Endodermal cell (in vitro differentiated cells): ENCODE results near the gene CDX2. TPM values are rescaled to one million over a fixed set of nuclear protein-coding genes. Genes with fewer than 3 reads are reported as not detected.

Source experiments
- DNase-seq: peaks from one replicate; pipeline ENCODE4 v3.0.0-alpha.2; 2017
- H3K27ac ChIP-seq: 2 replicates; pipeline ENCODE4 v1.5.1; 2013; ENCODE audit warnings: mild to moderate bottlenecking, low read depth, low read length, moderate library complexity
- H3K27me3 ChIP-seq: 2 replicates; pipeline ENCODE4 v1.6.1; 2013; ENCODE audit warnings: mild to moderate bottlenecking, low read length, moderate library complexity; ENCODE audit not compliant: insufficient read depth, control insufficient read depth, poor library complexity, severe bottlenecking
- H3K36me3 ChIP-seq: 2 replicates; pipeline ENCODE4 v1.7.0; 2013; ENCODE audit warnings: mild to moderate bottlenecking, low read length, moderate library complexity; ENCODE audit not compliant: control insufficient read depth, insufficient read depth
- H3K4me1 ChIP-seq: one replicate; pipeline ENCODE4 v1.7.0; 2013; ENCODE audit warnings: low read length; ENCODE audit not compliant: control insufficient read depth, insufficient read depth
- H3K4me3 ChIP-seq: 2 replicates; pipeline ENCODE4 v1.5.1; 2013; ENCODE audit warnings: mild to moderate bottlenecking, low read length, moderate library complexity
- H3K9ac ChIP-seq: 2 replicates; pipeline ENCODE4 v1.6.1; 2013; ENCODE audit warnings: mild to moderate bottlenecking, low read length, moderate library complexity; ENCODE audit not compliant: poor library complexity, severe bottlenecking; ENCODE audit errors: extremely low read depth
- H3K9me3 ChIP-seq: 2 replicates; pipeline ENCODE4 v1.6.1; 2013; ENCODE audit warnings: mild to moderate bottlenecking, low read length, moderate library complexity; ENCODE audit not compliant: control insufficient read depth
- H3K27ac Mint-ChIP-seq: 2 replicates; pipeline ENCODE4 v1.8.0; 2020; ENCODE audit warnings: mixed read lengths
- H3K27me3 Mint-ChIP-seq: 2 replicates; pipeline ENCODE4 v1.8.0; 2021; ENCODE audit warnings: mild to moderate bottlenecking, mixed read lengths; ENCODE audit not compliant: insufficient read depth
- H3K36me3 Mint-ChIP-seq: 2 replicates; pipeline ENCODE4 v1.8.0; 2020; ENCODE audit warnings: low read depth, mixed read lengths
- H3K4me1 Mint-ChIP-seq: 2 replicates; pipeline ENCODE4 v1.8.0; 2020; ENCODE audit warnings: mixed read lengths
- H3K4me3 Mint-ChIP-seq: 2 replicates; pipeline ENCODE4 v1.8.0; 2020; ENCODE audit warnings: mild to moderate bottlenecking, moderate library complexity, mixed read lengths
- H3K9me3 Mint-ChIP-seq: 2 replicates; pipeline ENCODE4 v1.8.0; 2020; ENCODE audit warnings: mild to moderate bottlenecking, mixed read lengths
- WGBS, 2 experiments: methylation state at CpG; one replicate each; pipeline versions ENCODE4 v1.1.5 to v1.1.7; 2013; ENCODE audit warnings: missing lambda C conversion rate in 2 of 2, mixed read lengths in 1 of 2; ENCODE audit not compliant: insufficient coverage in 1 of 2, insufficient read length in 1 of 2; 5-methylcytosine and 5-hydroxymethylcytosine counted together
- total RNA-seq, 2 donors: library from RNA; stranded (reverse); fragmentation: NEBNext Ultra II Directional in 1 of 2; extraction: Animal tissue kit (Norgen Biotek cat#: 25700) in 1 of 2; gene quantifications; 2 replicates in 1 of 2; 3 replicates in 1 of 2; pipeline ENCODE4 v1.2.1, GENCODE V29; 2021
- TF ChIP-seq, protein P1 (sequence below): fragments of 200-600 bp; sonication (generic); conservative IDR thresholded peaks from 2 replicates; pipeline ENCODE4 v1.5.0; 2021; ENCODE audit warnings: antibody characterized with exemption, mild to moderate bottlenecking

CDX2 gene
- total RNA-seq, 2 donors from 2014 or later = not detected

DNA sequence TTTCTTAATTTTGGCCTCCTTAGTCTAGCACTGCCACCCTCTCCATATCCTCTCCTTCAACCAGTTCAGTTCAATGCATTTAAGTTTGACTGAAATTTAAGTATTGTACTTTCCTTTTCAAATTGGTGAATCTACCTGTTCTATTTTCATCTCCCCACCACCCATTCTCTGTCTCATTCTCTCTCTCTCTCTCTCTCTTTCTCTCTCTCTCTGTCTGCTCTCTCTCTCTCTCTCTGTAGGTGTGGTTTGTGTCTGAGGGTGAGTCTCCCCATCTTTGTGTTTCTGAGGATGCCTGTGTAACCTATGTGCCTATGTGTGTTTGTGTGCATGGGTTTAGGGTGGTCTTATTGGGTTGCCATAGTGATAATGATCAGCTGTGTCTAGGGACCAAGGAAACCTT lies 39.2 kb downstream of the CDX2 start:
- no peak overlapping the region for H3K27ac Mint-ChIP-seq
- Histone ChIP-seq H3K36me3 (no peaks in the 10 kb centered on the region), H3K9me3 (peaks cover 7% of the 10 kb centered on the region), H3K27ac (no peak overlapping the region), H3K9ac (no peak overlapping the region), H3K4me1 (no peaks in the 10 kb centered on the region), H3K4me3 (no peak overlapping the region), H3K27me3 (peaks cover 94% of the 10 kb centered on the region)
- H3K27me3 Mint-ChIP-seq = peaks cover 90% of the 10 kb centered on the region
- DNase-seq = no peak
- peaks cover 4% of the 10 kb centered on the region for H3K4me1 Mint-ChIP-seq
- no peak overlapping the region for H3K4me3 Mint-ChIP-seq
- TF ChIP-seq, protein P1, sequence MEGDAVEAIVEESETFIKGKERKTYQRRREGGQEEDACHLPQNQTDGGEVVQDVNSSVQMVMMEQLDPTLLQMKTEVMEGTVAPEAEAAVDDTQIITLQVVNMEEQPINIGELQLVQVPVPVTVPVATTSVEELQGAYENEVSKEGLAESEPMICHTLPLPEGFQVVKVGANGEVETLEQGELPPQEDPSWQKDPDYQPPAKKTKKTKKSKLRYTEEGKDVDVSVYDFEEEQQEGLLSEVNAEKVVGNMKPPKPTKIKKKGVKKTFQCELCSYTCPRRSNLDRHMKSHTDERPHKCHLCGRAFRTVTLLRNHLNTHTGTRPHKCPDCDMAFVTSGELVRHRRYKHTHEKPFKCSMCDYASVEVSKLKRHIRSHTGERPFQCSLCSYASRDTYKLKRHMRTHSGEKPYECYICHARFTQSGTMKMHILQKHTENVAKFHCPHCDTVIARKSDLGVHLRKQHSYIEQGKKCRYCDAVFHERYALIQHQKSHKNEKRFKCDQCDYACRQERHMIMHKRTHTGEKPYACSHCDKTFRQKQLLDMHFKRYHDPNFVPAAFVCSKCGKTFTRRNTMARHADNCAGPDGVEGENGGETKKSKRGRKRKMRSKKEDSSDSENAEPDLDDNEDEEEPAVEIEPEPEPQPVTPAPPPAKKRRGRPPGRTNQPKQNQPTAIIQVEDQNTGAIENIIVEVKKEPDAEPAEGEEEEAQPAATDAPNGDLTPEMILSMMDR = no peak
- no peaks in the 10 kb centered on the region for H3K9me3 Mint-ChIP-seq
- H3K36me3 Mint-ChIP-seq = no peaks in the 10 kb centered on the region

DNA sequence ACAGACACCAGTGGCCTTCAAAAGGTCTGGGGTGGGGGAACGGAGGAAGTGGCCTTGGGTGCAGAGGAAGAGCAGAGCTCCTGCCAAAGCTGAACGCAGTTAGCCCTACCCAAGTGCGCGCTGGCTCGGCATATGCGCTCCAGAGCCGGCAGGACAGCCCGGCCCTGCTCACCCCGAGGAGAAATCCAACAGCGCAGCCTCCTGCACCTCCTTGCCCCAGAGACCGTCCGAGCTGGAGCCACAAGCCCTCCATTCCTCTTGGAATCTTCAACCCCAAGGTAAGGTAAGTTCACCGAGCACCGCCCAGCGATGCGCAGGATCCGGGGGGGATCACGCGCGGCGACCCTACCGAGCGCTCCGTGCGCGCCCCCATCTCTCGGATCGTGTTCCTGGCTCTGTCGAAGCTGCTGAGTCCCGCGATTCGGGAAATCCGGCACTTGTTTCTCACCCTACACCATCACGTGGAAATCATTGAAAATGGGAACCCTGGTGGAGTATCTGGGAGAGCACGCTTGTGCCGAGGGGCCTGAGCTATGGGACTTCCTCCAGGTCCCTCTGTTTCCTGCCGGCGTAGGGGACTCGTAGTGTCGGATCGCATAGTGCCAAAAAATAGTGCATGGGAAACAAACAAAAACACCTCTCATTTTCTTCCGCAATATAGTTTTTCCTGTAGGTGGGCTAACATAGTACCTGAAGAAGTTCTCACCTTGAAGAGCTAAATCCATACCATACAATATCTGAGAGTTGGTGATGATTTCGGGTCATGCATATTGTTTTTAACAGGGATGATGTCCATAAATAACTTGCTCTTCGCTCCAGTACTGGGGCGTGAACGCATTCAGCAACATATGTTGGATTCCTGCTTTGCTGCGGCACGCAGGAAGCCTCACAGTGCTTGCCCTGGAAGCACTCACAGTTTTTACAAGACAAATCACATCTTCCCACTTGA lies 40.0 kb downstream of the CDX2 start:
- no peaks in the 10 kb centered on the region for H3K36me3 Mint-ChIP-seq
- Histone ChIP-seq H3K9ac (no peak overlapping the region), H3K36me3 (no peaks in the 10 kb centered on the region), H3K4me3 (no peak overlapping the region), H3K27ac (no peak overlapping the region), H3K4me1 (no peaks in the 10 kb centered on the region), H3K9me3 (peaks cover 7% of the 10 kb centered on the region), H3K27me3 (peaks cover 100% of the 10 kb centered on the region)
- H3K4me3 Mint-ChIP-seq = peak overlapping the region; percentile 9
- peaks cover 4% of the 10 kb centered on the region for H3K4me1 Mint-ChIP-seq
- no peaks in the 10 kb centered on the region for H3K9me3 Mint-ChIP-seq
- TF ChIP-seq, protein P1 = peak; percentile 11
- H3K27ac Mint-ChIP-seq = no peak overlapping the region
- peaks cover 97% of the 10 kb centered on the region for H3K27me3 Mint-ChIP-seq
- DNase-seq = peak; percentile 61
- WGBS, 2 experiments = 7 to 13% methylated on average over 17 to 47 of the region's 48 CpGs

DNA sequence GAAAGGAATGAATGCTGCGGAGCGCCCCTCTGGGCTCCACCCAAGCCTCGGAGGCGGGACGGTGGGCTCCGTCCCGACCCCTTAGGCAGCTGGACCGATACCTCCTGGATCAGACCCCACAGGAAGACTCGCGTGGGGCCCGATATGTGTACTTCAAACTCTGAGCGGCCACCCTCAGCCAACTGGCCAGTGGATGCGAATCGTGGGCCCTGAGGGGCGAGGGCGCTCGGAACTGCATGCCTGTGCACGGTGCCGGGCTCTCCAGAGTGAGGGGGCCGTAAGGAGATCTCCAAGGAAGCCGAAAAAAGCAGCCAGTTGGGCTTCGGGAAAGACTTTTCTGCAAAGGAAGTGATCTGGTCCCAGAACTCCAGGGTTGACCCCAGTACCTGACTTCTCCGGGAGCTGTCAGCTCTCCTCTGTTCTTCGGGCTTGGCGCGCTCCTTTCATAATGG lies 40.7 kb downstream of the CDX2 start:
- H3K4me1 ChIP-seq = no peaks in the 10 kb centered on the region
- DNase-seq = no peak
- H3K27ac ChIP-seq = no peak overlapping the region
- no peaks in the 10 kb centered on the region for H3K9me3 Mint-ChIP-seq
- no peaks in the 10 kb centered on the region for H3K36me3 Mint-ChIP-seq
- H3K4me3 ChIP-seq = no peak overlapping the region
- 9 to 12% methylated on average over 21 to 26 of the region's 26 CpGs for WGBS, 2 experiments
- TF ChIP-seq, protein P1 = no peak
- H3K36me3 ChIP-seq = no peaks in the 10 kb centered on the region
- H3K27ac Mint-ChIP-seq = no peak overlapping the region
- H3K27me3 Mint-ChIP-seq = peaks cover 97% of the 10 kb centered on the region
- H3K4me3 Mint-ChIP-seq = peak overlapping the region; percentile 9
- H3K4me1 Mint-ChIP-seq = peaks cover 4% of the 10 kb centered on the region
- H3K9ac ChIP-seq = no peak overlapping the region
- H3K27me3 ChIP-seq = peaks cover 100% of the 10 kb centered on the region
- peaks cover 7% of the 10 kb centered on the region for H3K9me3 ChIP-seq
